ENCODE data around the gene RSRC1. TPM values are rescaled to one million over a fixed set of nuclear protein-coding genes. Genes with fewer than 3 reads are reported as not detected.

The RSRC1 gene
- total and polyA plus RNA-seq, 2 experiments from 2014 or later = 22.6 to 34.1 TPM

- no peaks in the 10 kb centered on the region for H3K4me1 ChIP-seq (ENCODE audit: insufficient read depth)
- H2AFZ ChIP-seq = no peak overlapping the region
- TF ChIP-seq EZH2 (IDR thresholded peaks at IDR 0.05; ENCODE audit: borderline replicate concordance) = no peak
- no peak for TF ChIP-seq CTCF (IDR thresholded peaks at IDR 0.05; ENCODE audit: poor library complexity)
- no peak for TF ChIP-seq EZH2phosphoT487 (IDR thresholded peaks at IDR 0.05; ENCODE audit: low read depth, severe bottlenecking, unreplicated experiment)
- no peaks in the 10 kb centered on the region for H3K9me2 ChIP-seq (replicated peaks; ENCODE audit: insufficient read depth)
- no peak overlapping the region for H3K4me3 ChIP-seq
- WGBS (ENCODE audit: low lambda C conversion rate, missing lambda C conversion rate) = 89% methylated on average over 1 of the region's 1 CpG
- no peaks in the 10 kb centered on the region for H4K20me1 ChIP-seq (ENCODE audit: insufficient read depth, poor library complexity, severe bottlenecking)
- H3K36me3 ChIP-seq (replicated peaks; ENCODE audit: insufficient read depth, low read depth) = no peaks in the 10 kb centered on the region
- no peaks in the 10 kb centered on the region for H3K9me3 ChIP-seq (ENCODE audit: low read depth)
- H3K27me3 ChIP-seq = peaks cover 6% of the 10 kb centered on the region
- DNase-seq (ENCODE audit: low spot score) = no peak
- no peaks in the 10 kb centered on the region for H3K79me2 ChIP-seq
- H3K4me2 ChIP-seq = no peak overlapping the region
- H3K27ac ChIP-seq = no peak overlapping the region
Measured at GRCh38 chr3:158079599-158079998, 30.3 kb upstream of the RSRC1 start.

- Histone ChIP-seq H2AFZ (no peak overlapping the region), H3K79me2 (no peaks in the 10 kb centered on the region), H3K9me3 (ENCODE audit: low read depth) (no peaks in the 10 kb centered on the region), H3K4me2 (no peak overlapping the region), H4K20me1 (ENCODE audit: insufficient read depth, poor library complexity, severe bottlenecking) (no peaks in the 10 kb centered on the region), H3K27me3 (peaks cover 24% of the 10 kb centered on the region), H3K36me3 (replicated peaks; ENCODE audit: insufficient read depth, low read depth) (no peaks in the 10 kb centered on the region), H3K4me1 (ENCODE audit: insufficient read depth) (no peaks in the 10 kb centered on the region), H3K4me3 (no peak overlapping the region), H3K27ac (no peak overlapping the region), H3K9me2 (replicated peaks; ENCODE audit: insufficient read depth) (no peaks in the 10 kb centered on the region)
- no peak for DNase-seq (ENCODE audit: low spot score)
- TF ChIP-seq CTCF (IDR thresholded peaks at IDR 0.05; ENCODE audit: poor library complexity) (no peak), EZH2phosphoT487 (IDR thresholded peaks at IDR 0.05; ENCODE audit: low read depth, severe bottlenecking, unreplicated experiment) (no peak), EZH2 (IDR thresholded peaks at IDR 0.05; ENCODE audit: borderline replicate concordance) (no peak)
Measured at GRCh38 chr3:158084651-158085050, 25.2 kb upstream of the RSRC1 start.

- H2AFZ ChIP-seq = no peak overlapping the region
- no peaks in the 10 kb centered on the region for H3K9me2 ChIP-seq (replicated peaks; ENCODE audit: insufficient read depth)
- no peak overlapping the region for H3K4me2 ChIP-seq
- TF ChIP-seq EZH2phosphoT487 (IDR thresholded peaks at IDR 0.05; ENCODE audit: low read depth, severe bottlenecking, unreplicated experiment) = no peak
- TF ChIP-seq CTCF (IDR thresholded peaks at IDR 0.05; ENCODE audit: poor library complexity) = no peak
- TF ChIP-seq EZH2 (IDR thresholded peaks at IDR 0.05; ENCODE audit: borderline replicate concordance) = no peak
- no peak overlapping the region for H3K4me3 ChIP-seq
- H3K36me3 ChIP-seq (replicated peaks; ENCODE audit: insufficient read depth, low read depth) = no peaks in the 10 kb centered on the region
- no peak for DNase-seq (ENCODE audit: low spot score)
- H3K27me3 ChIP-seq = peaks cover 31% of the 10 kb centered on the region
- no peaks in the 10 kb centered on the region for H4K20me1 ChIP-seq (ENCODE audit: insufficient read depth, poor library complexity, severe bottlenecking)
- H3K9me3 ChIP-seq (ENCODE audit: low read depth) = no peaks in the 10 kb centered on the region
- no peaks in the 10 kb centered on the region for H3K4me1 ChIP-seq (ENCODE audit: insufficient read depth)
- H3K79me2 ChIP-seq = no peaks in the 10 kb centered on the region
- H3K27ac ChIP-seq = no peak overlapping the region
Measured at GRCh38 chr3:158085358-158085757, 24.5 kb upstream of the RSRC1 start.

- H3K27me3 ChIP-seq = peaks cover 36% of the 10 kb centered on the region
- no peaks in the 10 kb centered on the region for H3K9me3 ChIP-seq (ENCODE audit: low read depth)
- no peaks in the 10 kb centered on the region for H3K36me3 ChIP-seq (replicated peaks; ENCODE audit: insufficient read depth, low read depth)
- no peak overlapping the region for H3K4me3 ChIP-seq
- no peaks in the 10 kb centered on the region for H3K4me1 ChIP-seq (ENCODE audit: insufficient read depth)
- H3K9me2 ChIP-seq (replicated peaks; ENCODE audit: insufficient read depth) = no peaks in the 10 kb centered on the region
- H3K4me2 ChIP-seq = no peak overlapping the region
- H4K20me1 ChIP-seq (ENCODE audit: insufficient read depth, poor library complexity, severe bottlenecking) = no peaks in the 10 kb centered on the region
- H3K27ac ChIP-seq = no peak overlapping the region
- DNase-seq (ENCODE audit: low spot score) = no peak
- no peak overlapping the region for H2AFZ ChIP-seq
- no peaks in the 10 kb centered on the region for H3K79me2 ChIP-seq
- no peak for TF ChIP-seq CTCF (IDR thresholded peaks at IDR 0.05; ENCODE audit: poor library complexity)
- no peak for TF ChIP-seq EZH2phosphoT487 (IDR thresholded peaks at IDR 0.05; ENCODE audit: low read depth, severe bottlenecking, unreplicated experiment)
- WGBS (ENCODE audit: low lambda C conversion rate, missing lambda C conversion rate) = 46% methylated on average over 1 of the region's 1 CpG
Measured at GRCh38 chr3:158085931-158086330, 24.0 kb upstream of the RSRC1 start.

Data from hepatocyte (in vitro differentiated cells).